Liver (tissue), 9 donors: ENCODE results near the gene TOLLIP. TPM values are rescaled to one million over a fixed set of nuclear protein-coding genes. Genes with fewer than 3 reads are reported as not detected.

ENCODE experiments used
- DNase-seq: peaks from one replicate; pipeline ENCODE4 v3.0.0-alpha.2; 2017; ENCODE audit warnings: low spot score
- H3K27ac ChIP-seq, 2 donors: one replicate each; pipeline ENCODE4 v1.7.0; 2013; ENCODE audit warnings: inconsistent platforms in 2 of 2, low read length in 2 of 2, control low read depth in 1 of 2, low read depth in 1 of 2, mild to moderate bottlenecking in 1 of 2
- H3K27me3 ChIP-seq, 4 donors: one replicate each; pipeline versions ENCODE4 v1.6.1 to v1.7.0; 2013; ENCODE audit warnings: low read length in 3 of 4, inconsistent platforms in 1 of 4, mild to moderate bottlenecking in 1 of 4, moderate library complexity in 1 of 4; ENCODE audit not compliant: control insufficient read depth in 4 of 4, insufficient read depth in 4 of 4
- H3K36me3 ChIP-seq, 4 donors: one replicate each; pipeline versions ENCODE4 v1.6.1 to v1.7.0; 2013; ENCODE audit warnings: low read length in 3 of 4, mild to moderate bottlenecking in 3 of 4, low read depth in 1 of 4, moderate library complexity in 1 of 4; ENCODE audit not compliant: control insufficient read depth in 4 of 4, insufficient read depth in 3 of 4
- H3K4me1 ChIP-seq, 4 donors: one replicate each; pipeline versions ENCODE4 v1.6.1 to v1.7.0; 2013; ENCODE audit warnings: low read length in 3 of 4, mild to moderate bottlenecking in 3 of 4, moderate library complexity in 1 of 4; ENCODE audit not compliant: control insufficient read depth in 4 of 4, insufficient read depth in 4 of 4
- H3K4me3 ChIP-seq, 3 donors: one replicate each; pipeline versions ENCODE4 v1.6.1 to v1.7.0; 2013; ENCODE audit warnings: low read length in 3 of 3, control low read depth in 1 of 3, low read depth in 1 of 3, mild to moderate bottlenecking in 1 of 3
- H3K9ac ChIP-seq, 2 donors: one replicate each; pipeline ENCODE4 v1.7.0; 2013; ENCODE audit warnings: low read length in 2 of 2, mild to moderate bottlenecking in 2 of 2, moderate library complexity in 2 of 2, control low read depth in 1 of 2, low read depth in 1 of 2
- H3K9me3 ChIP-seq, 4 donors: one replicate each; pipeline versions ENCODE4 v1.6.1 to v1.7.0; 2013; ENCODE audit warnings: low read length in 3 of 4; ENCODE audit not compliant: control insufficient read depth in 4 of 4
- EGR1 ChIP-seq, 2 donors: IDR thresholded peaks; 2 replicates each; pipeline ENCODE4 v1.6.1; 2016 to 2018; ENCODE audit warnings: antibody characterized with exemption in 2 of 2, low read depth in 2 of 2
- FOXA1 ChIP-seq: IDR thresholded peaks from 2 replicates; pipeline ENCODE4 v1.6.1; 2016; ENCODE audit warnings: antibody characterized with exemption
- FOXA2 ChIP-seq: IDR thresholded peaks from 2 replicates; pipeline ENCODE4 v1.6.1; 2016; ENCODE audit warnings: antibody characterized with exemption
- GABPA ChIP-seq, 2 donors: IDR thresholded peaks in 1 of 2; conservative IDR thresholded peaks in 1 of 2; 2 replicates each; pipeline ENCODE4 v1.6.1; 2016; ENCODE audit warnings: antibody characterized with exemption in 2 of 2, mild to moderate bottlenecking in 1 of 2, moderate library complexity in 1 of 2
- HNF4A ChIP-seq, 2 donors: conservative IDR thresholded peaks; 2 replicates each; pipeline ENCODE4 v1.6.1; 2016; ENCODE audit warnings: antibody characterized with exemption in 2 of 2, mild to moderate bottlenecking in 2 of 2
- HNF4G ChIP-seq: IDR thresholded peaks from 2 replicates; pipeline ENCODE4 v1.6.1; 2016; ENCODE audit warnings: antibody characterized with exemption
- JUND ChIP-seq, 2 donors: IDR thresholded peaks; 2 replicates each; pipeline ENCODE4 v1.6.1; 2016; ENCODE audit warnings: antibody characterized with exemption in 2 of 2
- NR2F2 ChIP-seq: IDR thresholded peaks from 2 replicates; pipeline ENCODE4 v1.6.1; 2016; ENCODE audit warnings: antibody characterized with exemption
- RAD21 ChIP-seq, 2 donors: IDR thresholded peaks; 2 replicates each; pipeline ENCODE4 v1.6.1; 2016; ENCODE audit warnings: antibody characterized with exemption in 2 of 2, mild to moderate bottlenecking in 2 of 2
- RXRA ChIP-seq, 2 donors: IDR thresholded peaks; 2 replicates each; pipeline ENCODE4 v1.6.1; 2017 to 2018; ENCODE audit warnings: antibody characterized with exemption in 2 of 2, mild to moderate bottlenecking in 1 of 2
- SP1 ChIP-seq: IDR thresholded peaks from 2 replicates; pipeline ENCODE4 v1.6.1; 2018; ENCODE audit warnings: antibody characterized with exemption, mild to moderate bottlenecking
- TAF1 ChIP-seq: conservative IDR thresholded peaks from 2 replicates; pipeline ENCODE4 v1.6.1; 2016; ENCODE audit warnings: antibody characterized with exemption, mild to moderate bottlenecking
- YY1 ChIP-seq: IDR thresholded peaks from 2 replicates; pipeline ENCODE4 v1.6.1; 2016; ENCODE audit warnings: antibody characterized with exemption, mild to moderate bottlenecking
- WGBS: extraction: QIAGEN DNeasy Blood & Tissue Kit; methylation state at CpG from one replicate; pipeline ENCODE4 v1.1.7; 2013; 5-methylcytosine and 5-hydroxymethylcytosine counted together
- polyA plus RNA-seq, 2 donors: library from polyadenylated mRNA; stranded (reverse) in 1 of 2; unstranded in 1 of 2; fragments of 200-250 nt in 1 of 2; fragments of >200 nt in 1 of 2; fragmentation: Nextera tagmentation in 1 of 2; extraction: Ambion mirVana in 1 of 2; gene quantifications; one replicate each; pipeline versions ENCODE4 v1.2.1 to v1.2.3, GENCODE V29; 2013 to 2015
- total RNA-seq, 2 donors: library from RNA; depleted of rRNA; stranded (reverse); fragments of >200 nt; gene quantifications; one replicate each; pipeline ENCODE4 v1.2.3, GENCODE V29; 2014
- TF ChIP-seq, protein P1 (sequence below): IDR thresholded peaks from 2 replicates; pipeline ENCODE4 v1.6.1; 2016; ENCODE audit warnings: antibody characterized with exemption
- TF ChIP-seq, protein P2 (sequence below): IDR thresholded peaks from 2 replicates; pipeline ENCODE4 v1.6.1; 2016; ENCODE audit warnings: antibody characterized with exemption, mild to moderate bottlenecking
- TF ChIP-seq, protein P3 (sequence below): fragments of 150-350 bp; IDR thresholded peaks from 2 replicates; pipeline ENCODE4 v1.5.1; 2017; ENCODE audit warnings: improper control_type of control experiment, low read depth, low read length; ENCODE audit not compliant: missing input control
- TF ChIP-seq, protein P4 (sequence below): IDR thresholded peaks from 2 replicates; pipeline ENCODE4 v1.6.1; 2016; ENCODE audit warnings: antibody characterized with exemption
- TF ChIP-seq, protein P5 (sequence below): IDR thresholded peaks from 2 replicates; pipeline ENCODE4 v1.6.1; 2016; ENCODE audit warnings: antibody characterized with exemption
- donor health status: healthy.
- donor health status: healthy.
- donor health status: healthy.
- donor health status: healthy.
- donor health status: healthy.

Gene TOLLIP
- total and polyA plus RNA-seq, 4 donors = 27.5 to 102 (median 72.9) TPM

DNA sequence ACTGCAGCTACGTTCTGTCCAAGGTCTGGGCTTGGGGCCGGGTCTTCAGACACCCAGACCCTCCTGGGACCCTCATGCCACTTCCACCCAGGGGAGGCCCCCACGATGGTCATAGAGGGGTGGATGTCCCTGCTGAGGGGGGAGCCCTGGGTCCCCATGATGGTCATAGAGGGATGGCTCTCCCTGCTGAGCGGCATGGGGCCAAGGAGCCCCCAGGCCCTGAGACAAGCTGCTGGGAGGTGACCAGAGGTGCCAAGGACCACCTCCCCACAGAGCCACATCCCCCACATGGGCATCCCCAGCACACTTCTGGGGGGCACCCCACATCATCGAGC is 79.3 kb downstream of the TOLLIP start:
- Histone ChIP-seq H3K27me3 (no peaks in the 10 kb centered on the region), H3K27ac (no peak overlapping the region), H3K4me1 (no peaks in the 10 kb centered on the region), H3K4me3 (no peak overlapping the region), H3K36me3 (no peaks in the 10 kb centered on the region), H3K9me3 (no peaks in the 10 kb centered on the region), H3K9ac (no peak overlapping the region)
- TF ChIP-seq, protein P1, sequence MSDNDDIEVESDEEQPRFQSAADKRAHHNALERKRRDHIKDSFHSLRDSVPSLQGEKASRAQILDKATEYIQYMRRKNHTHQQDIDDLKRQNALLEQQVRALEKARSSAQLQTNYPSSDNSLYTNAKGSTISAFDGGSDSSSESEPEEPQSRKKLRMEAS = no peak
- no peak for TF ChIP-seq NR2F2
- no peak for TF ChIP-seq RXRA (IDR thresholded peaks at IDR 0.05)
- WGBS = 84% methylated on average over 5 of the region's 5 CpGs
- no peak for DNase-seq

DNA sequence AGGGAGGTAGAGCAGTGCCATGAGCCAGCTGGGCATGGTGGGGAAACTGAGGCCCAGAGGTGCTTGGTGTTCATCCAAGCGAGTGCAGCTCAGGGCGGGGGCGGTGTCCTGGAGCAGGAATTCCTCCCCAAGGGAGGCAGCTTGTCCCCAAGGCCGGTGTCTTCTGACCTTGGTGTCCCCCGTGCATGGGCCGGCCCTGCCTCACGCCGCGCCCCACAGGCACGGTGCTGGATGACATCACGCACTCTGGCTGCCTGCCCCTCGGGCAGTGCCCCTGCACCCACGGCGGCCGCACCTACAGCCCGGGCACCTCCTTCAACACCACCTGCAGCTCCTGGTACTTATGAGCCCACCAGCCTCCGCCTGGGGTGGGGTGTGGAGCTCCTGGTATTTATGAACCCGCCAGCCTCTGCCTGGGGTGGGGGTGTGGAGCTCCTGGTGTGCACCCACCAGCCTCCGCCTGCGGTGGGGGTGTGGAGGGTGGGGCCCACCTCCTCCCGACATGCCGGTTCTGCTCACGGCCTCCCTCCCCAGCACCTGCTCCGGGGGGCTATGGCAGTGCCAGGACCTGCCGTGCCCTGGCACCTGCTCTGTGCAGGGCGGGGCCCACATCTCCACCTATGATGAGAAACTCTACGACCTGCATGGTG is 79.8 kb downstream of the TOLLIP start:
- Histone ChIP-seq H3K9me3 (no peaks in the 10 kb centered on the region), H3K36me3 (no peaks in the 10 kb centered on the region), H3K4me1 (no peaks in the 10 kb centered on the region), H3K27me3 (no peaks in the 10 kb centered on the region), H3K27ac (no peak overlapping the region), H3K9ac (no peak overlapping the region), H3K4me3 (no peak overlapping the region)
- TF ChIP-seq NR2F2 = no peak
- TF ChIP-seq, protein P1 = no peak
- no peak for TF ChIP-seq FOXA1
- TF ChIP-seq EGR1 (IDR thresholded peaks at IDR 0.05; ENCODE audit: low read depth in 2 of 2) = no peak
- TF ChIP-seq GABPA (IDR thresholded peaks at IDR 0.05 in 1 of 2, conservative IDR thresholded peaks at IDR 0.05 in 1 of 2) = no peak
- no peak for TF ChIP-seq YY1
- no peak for TF ChIP-seq SP1
- no peak for TF ChIP-seq TAF1
- no peak for TF ChIP-seq HNF4A (conservative IDR thresholded peaks at IDR 0.05)
- no peak for TF ChIP-seq JUND (IDR thresholded peaks at IDR 0.05)
- TF ChIP-seq FOXA2 = no peak
- TF ChIP-seq, protein P2, sequence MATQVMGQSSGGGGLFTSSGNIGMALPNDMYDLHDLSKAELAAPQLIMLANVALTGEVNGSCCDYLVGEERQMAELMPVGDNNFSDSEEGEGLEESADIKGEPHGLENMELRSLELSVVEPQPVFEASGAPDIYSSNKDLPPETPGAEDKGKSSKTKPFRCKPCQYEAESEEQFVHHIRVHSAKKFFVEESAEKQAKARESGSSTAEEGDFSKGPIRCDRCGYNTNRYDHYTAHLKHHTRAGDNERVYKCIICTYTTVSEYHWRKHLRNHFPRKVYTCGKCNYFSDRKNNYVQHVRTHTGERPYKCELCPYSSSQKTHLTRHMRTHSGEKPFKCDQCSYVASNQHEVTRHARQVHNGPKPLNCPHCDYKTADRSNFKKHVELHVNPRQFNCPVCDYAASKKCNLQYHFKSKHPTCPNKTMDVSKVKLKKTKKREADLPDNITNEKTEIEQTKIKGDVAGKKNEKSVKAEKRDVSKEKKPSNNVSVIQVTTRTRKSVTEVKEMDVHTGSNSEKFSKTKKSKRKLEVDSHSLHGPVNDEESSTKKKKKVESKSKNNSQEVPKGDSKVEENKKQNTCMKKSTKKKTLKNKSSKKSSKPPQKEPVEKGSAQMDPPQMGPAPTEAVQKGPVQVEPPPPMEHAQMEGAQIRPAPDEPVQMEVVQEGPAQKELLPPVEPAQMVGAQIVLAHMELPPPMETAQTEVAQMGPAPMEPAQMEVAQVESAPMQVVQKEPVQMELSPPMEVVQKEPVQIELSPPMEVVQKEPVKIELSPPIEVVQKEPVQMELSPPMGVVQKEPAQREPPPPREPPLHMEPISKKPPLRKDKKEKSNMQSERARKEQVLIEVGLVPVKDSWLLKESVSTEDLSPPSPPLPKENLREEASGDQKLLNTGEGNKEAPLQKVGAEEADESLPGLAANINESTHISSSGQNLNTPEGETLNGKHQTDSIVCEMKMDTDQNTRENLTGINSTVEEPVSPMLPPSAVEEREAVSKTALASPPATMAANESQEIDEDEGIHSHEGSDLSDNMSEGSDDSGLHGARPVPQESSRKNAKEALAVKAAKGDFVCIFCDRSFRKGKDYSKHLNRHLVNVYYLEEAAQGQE = no peak
- TF ChIP-seq, protein P3, sequence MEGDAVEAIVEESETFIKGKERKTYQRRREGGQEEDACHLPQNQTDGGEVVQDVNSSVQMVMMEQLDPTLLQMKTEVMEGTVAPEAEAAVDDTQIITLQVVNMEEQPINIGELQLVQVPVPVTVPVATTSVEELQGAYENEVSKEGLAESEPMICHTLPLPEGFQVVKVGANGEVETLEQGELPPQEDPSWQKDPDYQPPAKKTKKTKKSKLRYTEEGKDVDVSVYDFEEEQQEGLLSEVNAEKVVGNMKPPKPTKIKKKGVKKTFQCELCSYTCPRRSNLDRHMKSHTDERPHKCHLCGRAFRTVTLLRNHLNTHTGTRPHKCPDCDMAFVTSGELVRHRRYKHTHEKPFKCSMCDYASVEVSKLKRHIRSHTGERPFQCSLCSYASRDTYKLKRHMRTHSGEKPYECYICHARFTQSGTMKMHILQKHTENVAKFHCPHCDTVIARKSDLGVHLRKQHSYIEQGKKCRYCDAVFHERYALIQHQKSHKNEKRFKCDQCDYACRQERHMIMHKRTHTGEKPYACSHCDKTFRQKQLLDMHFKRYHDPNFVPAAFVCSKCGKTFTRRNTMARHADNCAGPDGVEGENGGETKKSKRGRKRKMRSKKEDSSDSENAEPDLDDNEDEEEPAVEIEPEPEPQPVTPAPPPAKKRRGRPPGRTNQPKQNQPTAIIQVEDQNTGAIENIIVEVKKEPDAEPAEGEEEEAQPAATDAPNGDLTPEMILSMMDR = no peak
- TF ChIP-seq RXRA (IDR thresholded peaks at IDR 0.05) = no peak
- TF ChIP-seq, protein P4, sequence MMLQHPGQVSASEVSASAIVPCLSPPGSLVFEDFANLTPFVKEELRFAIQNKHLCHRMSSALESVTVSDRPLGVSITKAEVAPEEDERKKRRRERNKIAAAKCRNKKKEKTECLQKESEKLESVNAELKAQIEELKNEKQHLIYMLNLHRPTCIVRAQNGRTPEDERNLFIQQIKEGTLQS = no peak
- TF ChIP-seq RAD21 (IDR thresholded peaks at IDR 0.05) = no peak
- TF ChIP-seq, protein P5, sequence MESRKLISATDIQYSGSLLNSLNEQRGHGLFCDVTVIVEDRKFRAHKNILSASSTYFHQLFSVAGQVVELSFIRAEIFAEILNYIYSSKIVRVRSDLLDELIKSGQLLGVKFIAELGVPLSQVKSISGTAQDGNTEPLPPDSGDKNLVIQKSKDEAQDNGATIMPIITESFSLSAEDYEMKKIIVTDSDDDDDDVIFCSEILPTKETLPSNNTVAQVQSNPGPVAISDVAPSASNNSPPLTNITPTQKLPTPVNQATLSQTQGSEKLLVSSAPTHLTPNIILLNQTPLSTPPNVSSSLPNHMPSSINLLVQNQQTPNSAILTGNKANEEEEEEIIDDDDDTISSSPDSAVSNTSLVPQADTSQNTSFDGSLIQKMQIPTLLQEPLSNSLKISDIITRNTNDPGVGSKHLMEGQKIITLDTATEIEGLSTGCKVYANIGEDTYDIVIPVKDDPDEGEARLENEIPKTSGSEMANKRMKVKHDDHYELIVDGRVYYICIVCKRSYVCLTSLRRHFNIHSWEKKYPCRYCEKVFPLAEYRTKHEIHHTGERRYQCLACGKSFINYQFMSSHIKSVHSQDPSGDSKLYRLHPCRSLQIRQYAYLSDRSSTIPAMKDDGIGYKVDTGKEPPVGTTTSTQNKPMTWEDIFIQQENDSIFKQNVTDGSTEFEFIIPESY = no peak
- no peak for TF ChIP-seq HNF4G
- WGBS = 77% methylated on average over 27 of the region's 27 CpGs
- no peak for DNase-seq
